Measurements from ENCODE around the gene WIF1. TPM values are rescaled to one million over a fixed set of nuclear protein-coding genes. Genes with fewer than 3 reads are reported as not detected.

WIF1 gene
- total RNA-seq, 1 experiment from 2014 or later, result 1.8 TPM

- Mint-ChIP-seq H3K27ac (no peak overlapping the region), H3K4me1 (peaks cover 7% of the 10 kb centered on the region), H3K36me3 (no peaks in the 10 kb centered on the region), H3K9me3 (0 out of 2 replicates have a peak, but pooled peaks cover 7% of the 10 kb centered on the region), H3K4me3 (no peak overlapping the region), H3K27me3 (ENCODE audit: low read depth) (no peaks in the 10 kb centered on the region; the same call in 1 of the 2 replicates)
- TF ChIP-seq ZNF263 (CRISPR knock-in tag; IDR thresholded peaks at IDR 0.05; ENCODE audit: low read depth), result no peak
- TF ChIP-seq CREM (CRISPR knock-in tag; IDR thresholded peaks at IDR 0.05), result no peak
- TF ChIP-seq PRDM15 (CRISPR knock-in tag; IDR thresholded peaks at IDR 0.05), result no peak
- no peak for TF ChIP-seq NR2C2 (CRISPR knock-in tag; IDR thresholded peaks at IDR 0.05)
- no peak for TF ChIP-seq ZMAT4 (CRISPR knock-in tag; IDR thresholded peaks at IDR 0.05)
- TF ChIP-seq IRF2 (CRISPR knock-in tag; IDR thresholded peaks at IDR 0.05; ENCODE audit: borderline replicate concordance, low read depth), result no peak
- no peak for TF ChIP-seq ATF2 (CRISPR knock-in tag; IDR thresholded peaks at IDR 0.05; ENCODE audit: borderline replicate concordance, low read depth)
- no peak for TF ChIP-seq E2F4 (CRISPR knock-in tag; IDR thresholded peaks at IDR 0.05; ENCODE audit: borderline replicate concordance, low read depth)
- no peak for TF ChIP-seq FOXP4 (CRISPR knock-in tag; IDR thresholded peaks at IDR 0.05)
- TF ChIP-seq SMAD4 (CRISPR knock-in tag; IDR thresholded peaks at IDR 0.05), result no peak
- no peak for TF ChIP-seq HMGXB4 (CRISPR knock-in tag; IDR thresholded peaks at IDR 0.05)
- no peak for TF ChIP-seq TCF7 (CRISPR knock-in tag; IDR thresholded peaks at IDR 0.05; ENCODE audit: low read depth)
- TF ChIP-seq KAT7 (CRISPR knock-in tag; IDR thresholded peaks at IDR 0.05; ENCODE audit: borderline replicate concordance), result no peak
- TF ChIP-seq JAZF1 (CRISPR knock-in tag; IDR thresholded peaks at IDR 0.05), result no peak
- no peak for TF ChIP-seq CDX4 (CRISPR knock-in tag; IDR thresholded peaks at IDR 0.05; ENCODE audit: borderline replicate concordance)
- TF ChIP-seq ATF1 (CRISPR knock-in tag; IDR thresholded peaks at IDR 0.05), result no peak
- CTCF ChIA-PET, result no interaction called here
- ATAC-seq (no peak), DNase-seq (ENCODE audit: low spot score) (no peak)
- POLR2A ChIA-PET, result no interaction called here
These were observed 106.4 kb downstream of the WIF1 start for GRCh38 chr12:65014504-65015271.

Measured in WTC11 (cell line).